Coronary artery (tissue), 2 donors: Measurements from ENCODE around the gene SNORC.

Experiments used
- DNase-seq: peaks from one replicate; pipeline ENCODE4 v3.0.0-alpha.2; 2017; ENCODE audit warnings: low spot score
- H3K27ac ChIP-seq, 2 donors: fragments of 200-600 bp; sonication (generic); one replicate each; pipeline ENCODE4 v1.5.1; 2016 to 2019
- H3K4me3 ChIP-seq: fragments of 200-600 bp; sonication (generic); 2 replicates; pipeline ENCODE4 v1.5.1; 2016; ENCODE audit warnings: mild to moderate bottlenecking, moderate library complexity
- CTCF ChIP-seq: fragments of 200-600 bp; sonication (generic); IDR thresholded peaks from one replicate; pipeline ENCODE4 v1.5.1; 2019; ENCODE audit warnings: antibody characterized with exemption

SNORC gene

GRCh38 chr2:232883116-232883721 lies 13.2 kb downstream of the SNORC start:
- H3K4me3 ChIP-seq: no peak overlapping the region
- no peak for DNase-seq
- TF ChIP-seq CTCF: no peak
- H3K27ac ChIP-seq: no peak overlapping the region

DNA sequence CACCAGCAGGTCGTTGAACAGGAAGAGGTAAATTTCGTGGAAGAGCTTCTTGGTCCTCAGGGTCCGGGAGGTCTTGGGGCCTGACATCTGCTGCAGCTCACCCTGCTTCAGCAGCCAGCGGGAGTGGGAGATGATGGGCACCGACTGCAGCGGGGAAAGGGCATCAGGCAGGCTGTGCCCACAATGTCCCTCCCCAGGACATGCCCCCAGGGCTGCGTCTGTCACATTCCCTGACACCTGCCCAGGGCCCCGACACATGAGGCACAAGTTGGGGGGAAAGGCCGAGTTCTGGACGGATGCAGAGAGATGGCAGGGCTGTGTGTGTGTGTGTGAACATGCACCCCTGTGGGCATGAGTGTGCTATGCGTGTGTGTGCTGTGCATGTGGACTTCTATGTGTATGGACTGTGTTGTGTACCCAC lies 13.9 kb downstream of the SNORC start:
- Histone ChIP-seq H3K4me3 (no peak overlapping the region), H3K27ac (no peak overlapping the region)
- no peak for TF ChIP-seq CTCF
- no peak for DNase-seq

DNA sequence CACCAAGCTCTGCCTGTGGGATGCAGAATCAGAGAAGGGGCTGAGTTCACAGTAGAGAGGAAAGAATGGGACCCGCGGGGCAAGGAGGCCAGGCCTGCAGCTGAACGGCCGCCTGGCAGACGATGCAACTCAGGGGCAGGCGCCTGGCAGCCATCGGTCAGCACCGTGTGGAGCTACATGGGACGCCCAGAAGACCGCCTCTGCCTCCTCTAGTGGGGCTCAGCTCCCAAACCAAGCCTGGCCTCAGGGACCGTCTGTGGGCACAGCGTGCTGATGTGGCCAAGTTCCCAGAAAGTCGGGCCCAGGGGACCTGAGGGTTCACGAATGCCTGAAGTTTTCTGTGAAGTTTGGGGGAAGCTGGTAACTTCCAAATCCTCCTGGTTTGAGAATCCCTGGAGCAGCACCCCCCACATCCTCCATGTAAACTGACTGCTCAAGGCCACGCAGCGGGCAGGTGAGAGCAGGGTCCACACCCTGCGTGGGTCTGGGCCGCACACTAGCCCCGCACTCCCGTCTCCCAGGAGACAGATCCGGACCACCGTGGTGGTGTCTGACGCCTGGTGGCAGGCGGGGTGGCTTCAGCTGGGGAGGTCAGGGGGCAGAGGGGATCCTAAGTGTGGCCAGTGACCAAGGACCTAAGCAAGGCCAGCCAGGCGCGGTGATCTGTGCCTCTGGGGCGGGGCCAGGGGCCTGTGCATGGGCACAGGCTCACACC lies 14.6 kb downstream of the SNORC start:
- no peak for DNase-seq
- Histone ChIP-seq H3K4me3 (no peak overlapping the region), H3K27ac (no peak overlapping the region)
- TF ChIP-seq CTCF: no peak

DNA sequence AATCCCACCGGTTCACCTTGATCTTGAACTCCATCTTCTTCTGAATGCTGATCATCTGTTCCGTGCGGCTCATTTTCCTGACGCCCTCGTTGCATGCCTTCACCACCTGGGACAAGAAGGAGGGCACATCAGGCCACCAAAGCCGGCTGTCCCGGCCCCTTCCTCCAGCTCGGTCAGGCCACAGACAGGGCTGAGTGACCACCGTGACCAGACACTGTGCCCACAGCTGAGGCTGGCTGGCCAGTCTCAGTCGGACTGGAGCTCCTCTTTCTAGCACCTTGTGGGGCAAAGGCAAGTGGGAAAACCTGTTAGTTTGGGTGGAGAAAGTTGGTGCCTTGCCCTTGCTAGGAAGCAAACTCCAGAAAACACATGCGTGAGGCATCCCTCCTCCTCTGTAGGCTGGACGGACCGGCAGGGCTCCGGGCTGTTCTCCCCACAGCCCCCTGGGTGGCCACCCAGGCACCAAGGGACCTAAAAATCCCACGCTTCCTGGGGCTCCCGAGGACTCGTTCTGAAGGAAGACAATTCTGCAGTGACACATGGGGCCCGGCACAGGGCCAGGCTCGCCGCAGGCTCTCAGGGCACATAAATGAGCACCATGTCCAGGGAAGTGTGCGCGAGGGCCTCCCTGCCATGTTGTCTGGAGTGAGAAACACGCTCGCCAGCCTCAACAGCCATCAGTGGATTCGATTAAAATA lies 15.3 kb downstream of the SNORC start:
- no peak for DNase-seq
- Histone ChIP-seq H3K27ac (no peak overlapping the region), H3K4me3 (no peak overlapping the region)
- TF ChIP-seq CTCF: no peak

GRCh38 chr2:232886176-232886575 lies 16.1 kb downstream of the SNORC start:
- H3K27ac ChIP-seq: no peak overlapping the region
- TF ChIP-seq CTCF: no peak
- no peak overlapping the region for H3K4me3 ChIP-seq
- no peak for DNase-seq

DNA sequence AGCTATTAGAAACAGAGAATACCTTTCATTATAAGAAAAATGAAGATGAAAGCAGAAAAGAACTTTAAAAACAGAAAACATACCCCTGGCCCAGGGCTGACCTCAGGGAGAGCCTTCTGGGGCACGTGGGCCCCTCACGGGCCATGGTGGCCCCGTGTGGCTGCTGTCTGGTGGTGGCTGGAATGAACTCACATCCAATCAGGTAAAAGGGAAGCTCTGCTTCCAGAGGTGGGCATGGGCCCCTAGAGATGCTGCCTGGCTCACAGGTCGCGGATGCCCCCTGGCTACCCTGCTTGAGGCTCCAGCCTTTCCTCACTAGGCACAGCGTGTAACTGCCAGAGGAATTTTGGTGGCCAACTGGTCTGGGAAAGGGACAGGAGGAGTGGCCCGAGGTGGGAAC lies 16.6 kb downstream of the SNORC start:
- peak; percentile 17 for DNase-seq
- no peak for TF ChIP-seq CTCF
- no peak overlapping the region for H3K4me3 ChIP-seq
- no peak overlapping the region for H3K27ac ChIP-seq
